ENCODE measurements around the gene LIN52. TPM values are rescaled to one million over a fixed set of nuclear protein-coding genes. Genes with fewer than 3 reads are reported as not detected.

Gene LIN52
- total and polyA plus RNA-seq, 2 of the 13 experiments (the other 11 are each of a cell fraction or from before 2014, with no cell fraction given): 11.4 to 23.3 TPM

GRCh38 chr14:74084277-74085046 is at the start of gene LIN52, which contains the start of gene ALDH6A1 (continued):
- TF ChIP-seq PRMT3 (CRISPR knock-in tag; IDR thresholded peaks at IDR 0.05; ENCODE audit: borderline replicate concordance, low read depth) (no peak), DRAP1 (CRISPR knock-in tag; IDR thresholded peaks at IDR 0.05) (peak; percentile 62; the same call in 1 of the 2 replicates), FOSL2 (CRISPR knock-in tag; IDR thresholded peaks at IDR 0.05) (no peak), ZNF567 (CRISPR knock-in tag; IDR thresholded peaks at IDR 0.05; ENCODE audit: borderline replicate concordance) (no peak), ZNF530 (CRISPR knock-in tag; IDR thresholded peaks at IDR 0.05; ENCODE audit: low read depth) (no peak), ATF7 (IDR thresholded peaks at IDR 0.05) (0 out of 2 replicates have a peak, but pooled peaks have one; percentile 24), ATF7 (CRISPR knock-in tag; IDR thresholded peaks at IDR 0.05) (no peak), ZNF33B (CRISPR knock-in tag; IDR thresholded peaks at IDR 0.05) (no peak), ZNF775 (CRISPR knock-in tag; IDR thresholded peaks at IDR 0.05; ENCODE audit: borderline replicate concordance) (no peak), ZNF589 (CRISPR knock-in tag; conservative IDR thresholded peaks at IDR 0.05) (no peak), ATAD3A (CRISPR knock-in tag; IDR thresholded peaks at IDR 0.05) (no peak), ZNF75D (CRISPR knock-in tag; IDR thresholded peaks at IDR 0.05; ENCODE audit: borderline replicate concordance) (no peak), ZNF547 (CRISPR knock-in tag; IDR thresholded peaks at IDR 0.05) (0 out of 2 replicates have a peak, but pooled peaks have one; percentile 48), ZNF619 (CRISPR knock-in tag; IDR thresholded peaks at IDR 0.05) (no peak), ARNT (IDR thresholded peaks at IDR 0.05) (no peak), ZNF3 (CRISPR knock-in tag; IDR thresholded peaks at IDR 0.05) (no peak), U2AF2 (IDR thresholded peaks at IDR 0.05; ENCODE audit: low read depth, low read length) (no peak), ZNF674 (CRISPR knock-in tag; IDR thresholded peaks at IDR 0.05; ENCODE audit: low read depth) (no peak), ZNF326 (CRISPR knock-in tag; IDR thresholded peaks at IDR 0.05; ENCODE audit: borderline replicate concordance) (no peak), ZNF704 (CRISPR knock-in tag; IDR thresholded peaks at IDR 0.05; ENCODE audit: borderline replicate concordance) (no peak; the same call in 1 of the 2 replicates), ARID5B (CRISPR knock-in tag; IDR thresholded peaks at IDR 0.05) (peak; percentile 39; the same call in 1 of the 2 replicates), CREBL2 (CRISPR knock-in tag; IDR thresholded peaks at IDR 0.05; ENCODE audit: borderline replicate concordance) (no peak), ZBTB39 (CRISPR knock-in tag; IDR thresholded peaks at IDR 0.05) (no peak)

Data from HepG2 (cell line).